H1 (cell line): ENCODE results near the gene RUVBL2. TPM values are rescaled to one million over a fixed set of nuclear protein-coding genes. Genes with fewer than 3 reads are reported as not detected.

Experiments used
- CTCF ChIA-PET: fragments of 300-600 bp; sonication (Branson Sonifier 250); formaldehyde crosslinking; loops from one replicate; lab custom pipeline; 2021; ENCODE audit not compliant: partially characterized antibody; lab: Charles Lee
- POLR2A ChIA-PET: fragments of 300-600 bp; sonication (Branson Sonifier 250); formaldehyde crosslinking; loops from one replicate; lab custom pipeline; 2021; ENCODE audit warnings: inconsistent platforms; ENCODE audit not compliant: partially characterized antibody; lab: Charles Lee
- DNase-seq, 2 experiments: peaks; one replicate each; pipeline versions ENCODE4 v3.0.0 to v3.0.0-alpha.2; 2010 to 2022; ENCODE audit warnings: low spot score in 2 of 2, low read depth in 1 of 2, mixed read lengths in 1 of 2
- FAIRE-seq: peaks from 2 replicates; lab custom pipeline; 2011; peaks lifted over from hg19 to GRCh38; lab: Jason Lieb, UNC
- H2AFZ ChIP-seq: 2 replicates; pipeline ENCODE4 v1.8.1; 2012; ENCODE audit warnings: low read length, inconsistent platforms
- H2AK5ac ChIP-seq: 2 replicates; pipeline ENCODE4 v1.6.1; 2013; ENCODE audit warnings: low read depth, low read length
- H2BK120ac ChIP-seq: replicated peaks from 2 replicates; pipeline ENCODE3; 2013; ENCODE audit warnings: low read depth, low read length, inconsistent platforms
- H2BK12ac ChIP-seq: 2 replicates; pipeline ENCODE4 v1.6.1; 2013; ENCODE audit warnings: low read depth, low read length
- H2BK15ac ChIP-seq: 2 replicates; pipeline ENCODE4 v1.6.1; 2013; ENCODE audit warnings: low read length
- H2BK20ac ChIP-seq: 2 replicates; pipeline ENCODE4 v1.6.1; 2013; ENCODE audit warnings: low read length
- H2BK5ac ChIP-seq: 2 replicates; pipeline ENCODE4 v1.6.1; 2013; ENCODE audit warnings: low read depth, low read length
- H3K14ac ChIP-seq: 2 replicates; pipeline ENCODE4 v1.6.1; 2013; ENCODE audit warnings: inconsistent platforms; ENCODE audit not compliant: insufficient read length
- H3K18ac ChIP-seq: 2 replicates; pipeline ENCODE4 v1.6.1; 2013; ENCODE audit warnings: low read length; ENCODE audit errors: extremely low read depth
- H3K23ac ChIP-seq: 2 replicates; pipeline ENCODE4 v1.6.1; 2013; ENCODE audit warnings: inconsistent platforms; ENCODE audit not compliant: insufficient read length
- H3K23me2 ChIP-seq: 2 replicates; pipeline ENCODE4 v1.6.1; 2013; ENCODE audit warnings: low read depth, low read length
- H3K27ac ChIP-seq: 2 replicates; pipeline ENCODE4 v1.6.1; 2011; ENCODE audit warnings: low read depth, low read length, inconsistent platforms
- H3K27me3 ChIP-seq, 4 experiments: replicated peaks in 1 of 4; 1 replicate in 1 of 4; 2 replicates in 3 of 4; pipeline versions ENCODE4 v1.6.1 to v1.8.1; 2011 to 2013; ENCODE audit warnings: low read length in 3 of 4, mild to moderate bottlenecking in 3 of 4, inconsistent platforms in 2 of 4, mixed read lengths in 2 of 4, moderate library complexity in 1 of 4; ENCODE audit not compliant: control insufficient read depth in 3 of 4, insufficient read depth in 3 of 4; ENCODE audit errors: extremely low read depth in 1 of 4
- H3K36me3 ChIP-seq, 4 experiments: 2 replicates each; pipeline versions ENCODE4 v1.6.1 to v1.8.1; 2011 to 2013; ENCODE audit warnings: mild to moderate bottlenecking in 4 of 4, low read length in 3 of 4, moderate library complexity in 2 of 4, control low read depth in 1 of 4, inconsistent platforms in 1 of 4; ENCODE audit not compliant: insufficient read depth in 4 of 4, control insufficient read depth in 2 of 4
- H3K4ac ChIP-seq: replicated peaks from 2 replicates; pipeline ENCODE3; 2013; ENCODE audit warnings: low read length, low read depth, mixed read lengths, inconsistent platforms; ENCODE audit not compliant: insufficient read length
- H3K4me1 ChIP-seq, 4 experiments: replicated peaks in 1 of 4; 1 replicate in 1 of 4; 2 replicates in 3 of 4; pipeline versions ENCODE4 v1.6.1 to v1.8.1; 2011 to 2013; ENCODE audit warnings: low read length in 3 of 4, inconsistent platforms in 2 of 4, mixed read lengths in 1 of 4; ENCODE audit not compliant: insufficient read depth in 4 of 4, control insufficient read depth in 3 of 4
- H3K4me2 ChIP-seq, 2 experiments: 2 replicates each; pipeline versions ENCODE4 v1.6.1 to v1.8.1; 2011 to 2013; ENCODE audit warnings: low read depth in 2 of 2, low read length in 2 of 2, control low read depth in 1 of 2, inconsistent platforms in 1 of 2, mild to moderate bottlenecking in 1 of 2; ENCODE audit not compliant: insufficient read depth in 1 of 2
- H3K4me3 ChIP-seq, 4 experiments: fragments of 200-600, 300-600 bp in 1 of 4; sonication (generic), shearing (Covaris generic), sonication (Bioruptor Twin) in 1 of 4; 2 replicates each; pipeline versions ENCODE4 v1.5.1 to v1.8.1; 2011 to 2016; ENCODE audit warnings: low read length in 4 of 4, low read depth in 3 of 4, control low read depth in 2 of 4, inconsistent platforms in 2 of 4, mild to moderate bottlenecking in 2 of 4, mixed read lengths in 1 of 4, moderate library complexity in 1 of 4; ENCODE audit not compliant: insufficient read depth in 2 of 4; ENCODE audit errors: extremely low read depth in 1 of 4
- H3K56ac ChIP-seq: replicated peaks from 2 replicates; pipeline ENCODE3; 2013; ENCODE audit warnings: low read depth, mild to moderate bottlenecking, mixed read lengths, low read length, inconsistent platforms; ENCODE audit not compliant: insufficient read length
- H3K79me1 ChIP-seq: 2 replicates; pipeline ENCODE4 v1.6.1; 2013; ENCODE audit warnings: low read depth, low read length, control low read depth
- H3K79me2 ChIP-seq, 2 experiments: 2 replicates each; pipeline versions ENCODE4 v1.6.1 to v1.8.1; 2012 to 2013; ENCODE audit warnings: low read length in 2 of 2, mild to moderate bottlenecking in 2 of 2, inconsistent platforms in 1 of 2; ENCODE audit not compliant: insufficient read depth in 2 of 2, control insufficient read depth in 1 of 2
- H3K9ac ChIP-seq, 4 experiments: replicated peaks in 1 of 4; 1 replicate in 1 of 4; 2 replicates in 3 of 4; pipeline versions ENCODE4 v1.6.1 to v1.8.1; 2011 to 2013; ENCODE audit warnings: low read depth in 3 of 4, low read length in 3 of 4, control low read depth in 2 of 4, mild to moderate bottlenecking in 2 of 4, moderate library complexity in 2 of 4, inconsistent platforms in 1 of 4; ENCODE audit errors: extremely low read depth in 1 of 4
- H3K9me3 ChIP-seq, 2 experiments: 2 replicates each; pipeline versions ENCODE4 v1.6.1 to v1.8.1; 2012 to 2013; ENCODE audit warnings: mild to moderate bottlenecking in 2 of 2, moderate library complexity in 2 of 2, control low read depth in 1 of 2, inconsistent platforms in 1 of 2, low read depth in 1 of 2, low read length in 1 of 2, mixed read lengths in 1 of 2; ENCODE audit not compliant: insufficient read depth in 2 of 2
- H4K20me1 ChIP-seq, 2 experiments: replicated peaks in 1 of 2; 2 replicates each; pipeline versions ENCODE3 to v1.8.1; 2011 to 2013; ENCODE audit warnings: inconsistent platforms in 2 of 2, low read length in 2 of 2, mild to moderate bottlenecking in 1 of 2; ENCODE audit not compliant: insufficient read depth in 2 of 2, control insufficient read depth in 1 of 2
- H4K5ac ChIP-seq: 2 replicates; pipeline ENCODE4 v1.6.1; 2013; ENCODE audit warnings: low read length, low read depth, mixed read lengths, inconsistent platforms; ENCODE audit not compliant: insufficient read length
- H4K8ac ChIP-seq: 2 replicates; pipeline ENCODE4 v1.8.0; 2013; ENCODE audit warnings: mild to moderate bottlenecking, moderate library complexity, low read length, inconsistent platforms; ENCODE audit not compliant: insufficient read depth; ENCODE audit errors: extremely low read depth
- H4K91ac ChIP-seq: replicated peaks from 2 replicates; pipeline ENCODE3; 2013; ENCODE audit warnings: low read length, mixed read lengths, inconsistent platforms; ENCODE audit not compliant: insufficient read length
- E2F6 ChIP-seq: IDR thresholded peaks from 2 replicates; pipeline ENCODE4 v1.6.1; 2012; ENCODE audit warnings: inconsistent platforms
- GTF2F1 ChIP-seq: IDR thresholded peaks from 2 replicates; pipeline ENCODE4 v1.6.1; 2012; ENCODE audit warnings: low read depth, low read length, improper control_type of control experiment, borderline replicate concordance
- MAX ChIP-seq: IDR thresholded peaks from 2 replicates; pipeline ENCODE4 v1.6.1; 2012; ENCODE audit warnings: inconsistent platforms
- SRF ChIP-seq: IDR thresholded peaks from 2 replicates; pipeline ENCODE4 v1.6.1; 2011; ENCODE audit warnings: mild to moderate bottlenecking, low read depth, low read length, moderate library complexity
- TCF12 ChIP-seq: IDR thresholded peaks from 2 replicates; pipeline ENCODE4 v1.6.1; 2011; ENCODE audit warnings: low read depth, mild to moderate bottlenecking, low read length
- WGBS, 2 experiments: shearing (Covaris generic) in 1 of 2; methylation state at CpG; one replicate each; pipeline versions ENCODE4 v1.1.6 to v1.1.7; 2013 to 2015; ENCODE audit warnings: low lambda C conversion rate in 2 of 2, mixed read lengths in 2 of 2, inconsistent platforms in 1 of 2, low coverage in 1 of 2, missing lambda C conversion rate in 1 of 2; ENCODE audit not compliant: insufficient replicate concordance in 2 of 2, insufficient coverage in 1 of 2, insufficient read length in 1 of 2; ENCODE audit errors: extremely low coverage in 1 of 2, missing lambda C conversion rate in 1 of 2; 5-methylcytosine and 5-hydroxymethylcytosine counted together
- polyA plus RNA-seq, 7 experiments: library from polyadenylated mRNA; depleted of rRNA in 3 of 7; stranded (reverse) in 5 of 7; unstranded in 2 of 7; fragments of >200 nt in 5 of 7; fragments of 200-250 nt in 2 of 7; gene quantifications; 1 replicate in 5 of 7; 2 replicates in 1 of 7; 4 replicates in 1 of 7; pipeline versions ENCODE4 v1.2.1 to v1.2.3, GENCODE V29; 2011 to 2013; ENCODE audit warnings: missing spikeins in 2 of 7, mixed read lengths in 2 of 7
- total RNA-seq: library from RNA; stranded (reverse); fragmentation: NEBNext Ultra II Directional; extraction: Animal tissue kit (Norgen Biotek cat#: 25700); gene quantifications from 2 replicates; pipeline ENCODE4 v1.2.1, GENCODE V29; 2021

RUVBL2 gene
- total and polyA plus RNA-seq, 2 of the 8 experiments (the other 6 are each of a cell fraction or from before 2014, with no cell fraction given) = 152 to 247 TPM

GRCh38 chr19:49020931-49021895, 27.5 kb downstream of the RUVBL2 start:
- no peaks in the 10 kb centered on the region for H3K9me3 ChIP-seq
- CTCF ChIA-PET = interaction anchor here (0.9 to 8.1 kb wide), 7 partner anchors 10 to 77 kb away, joined by 3 to 46 read pairs (median 8); partner anchors contain the start of genes CGB2 and CGB7
- H3K79me2 ChIP-seq = no peaks in the 10 kb centered on the region
- peak overlapping the region; percentile 33 to 78 for H3K4me2 ChIP-seq
- H4K5ac ChIP-seq = no peak overlapping the region
- H2BK5ac ChIP-seq = no peak overlapping the region
- no peak overlapping the region for H2BK20ac ChIP-seq
- H3K9ac ChIP-seq = peak overlapping the region in 1 of 4 experiments; percentile 21; a peak in 1 of 7 replicates
- no peak overlapping the region for H3K23ac ChIP-seq
- H2BK120ac ChIP-seq = no peak overlapping the region
- DNase-seq = no peak
- no peaks in the 10 kb centered on the region for H3K79me1 ChIP-seq
- H4K91ac ChIP-seq = no peak overlapping the region
- H3K4me1 ChIP-seq = peaks cover 0 to 17% (median 8%) of the 10 kb centered on the region in 4 experiments; a peak in 5 of 7 replicates
- no peaks in the 10 kb centered on the region for H4K20me1 ChIP-seq
- peaks cover 6% of the 10 kb centered on the region; the same call in 1 of the 2 replicates for H3K23me2 ChIP-seq
- H2AFZ ChIP-seq = no peak overlapping the region
- H3K14ac ChIP-seq = no peak overlapping the region
- no peak for FAIRE-seq
- no peak overlapping the region for H3K56ac ChIP-seq
- no peak overlapping the region for H3K4me3 ChIP-seq
- no peak overlapping the region for H3K18ac ChIP-seq
- no peak overlapping the region for H3K27ac ChIP-seq
- POLR2A ChIA-PET = interaction anchor here (0.8 to 1.4 kb wide), 4 partner anchors 13 to 211 kb away, joined by 3 to 4 read pairs (median 3); partner anchors contain the start of genes BCAT2 and LIN7B
- H2AK5ac ChIP-seq = 0 out of 2 replicates have a peak overlapping the region, but pooled peaks have one; percentile 20
- H3K36me3 ChIP-seq = peaks cover 0 to 3% (median under 1%) of the 10 kb centered on the region in 4 experiments; a peak in 3 of 8 replicates
- TF ChIP-seq GTF2F1 (no peak), SRF (no peak), TCF12 (no peak), E2F6 (peak; percentile 59; the same call in 1 of the 2 replicates), MAX (peak; percentile 72)
- no peak overlapping the region for H4K8ac ChIP-seq
- H2BK15ac ChIP-seq = no peak overlapping the region
- H3K4ac ChIP-seq = no peak overlapping the region
- peak overlapping the region; percentile 60; the same call in 1 of the 2 replicates for H2BK12ac ChIP-seq
- WGBS, 2 experiments = 76% methylated on average over 16 of the region's 16 CpGs; no CpG with 5 or more reads in 1 of the 2 experiments
- H3K27me3 ChIP-seq = peaks cover 0 to 15% (median 12%) of the 10 kb centered on the region in 4 experiments; a peak in 6 of 7 replicates
